GM18870 (cell line): ENCODE results near the gene ACSF2.
A peak's percentile ranks its signal among the peaks of the same experiment; 100 is the strongest.
"Not testable (repeated sequence)": the region's sequence is repeated elsewhere in the genome, so short reads cannot be mapped to it uniquely, and the experiment has no call there.

Source experiments
- ATAC-seq: cut with Tn5 transposase; IDR thresholded peaks from one replicate; pipeline ENCODE4 v1.9.1; 2021; ENCODE audit warnings: moderate library complexity; ENCODE audit not compliant: unreplicated experiment

ACSF2 gene

GRCh38 chr17:50475775-50476544 is 49.9 kb downstream of the ACSF2 start:
- ATAC-seq = not testable (repeated sequence)

DNA sequence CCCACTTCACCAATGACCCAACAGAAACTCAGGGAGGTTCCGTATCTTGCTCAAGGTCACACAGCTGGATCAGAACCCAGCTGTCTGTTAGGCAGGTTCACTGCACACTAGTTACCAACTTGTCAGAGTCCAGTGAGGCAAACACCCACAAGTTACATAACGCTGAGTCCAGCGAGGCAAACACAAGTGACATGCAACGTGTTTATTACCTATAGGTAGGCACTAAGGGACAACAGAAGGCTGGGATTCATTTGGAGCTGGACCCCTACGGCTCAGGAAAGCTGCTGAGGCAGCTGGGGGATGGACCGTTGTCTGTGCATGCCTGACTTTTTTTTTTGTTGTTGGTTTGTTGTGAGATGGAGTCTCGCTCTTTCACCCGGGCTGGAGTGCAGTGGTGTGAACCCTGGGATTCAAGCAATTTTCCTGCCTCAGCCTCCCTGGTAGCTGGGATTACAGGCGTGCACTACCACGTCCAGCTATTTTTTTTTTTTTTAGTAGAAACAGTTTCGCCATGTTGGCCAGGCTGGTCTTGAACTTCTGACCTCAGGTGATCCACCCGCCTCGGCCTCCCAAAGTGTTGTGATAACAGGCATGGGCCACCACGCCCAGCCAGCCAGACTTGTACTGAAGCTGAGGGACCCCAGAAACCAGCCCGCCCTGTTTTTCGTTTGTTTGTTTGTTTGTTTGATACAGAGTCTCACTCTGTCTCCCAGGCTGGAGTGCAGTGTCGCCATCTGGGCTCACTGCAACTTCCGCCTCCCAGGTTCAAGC is 50.7 kb downstream of the ACSF2 start:
- no peak for ATAC-seq

GRCh38 chr17:50477976-50478375 is 52.0 kb downstream of the ACSF2 start:
- ATAC-seq = no peak

DNA sequence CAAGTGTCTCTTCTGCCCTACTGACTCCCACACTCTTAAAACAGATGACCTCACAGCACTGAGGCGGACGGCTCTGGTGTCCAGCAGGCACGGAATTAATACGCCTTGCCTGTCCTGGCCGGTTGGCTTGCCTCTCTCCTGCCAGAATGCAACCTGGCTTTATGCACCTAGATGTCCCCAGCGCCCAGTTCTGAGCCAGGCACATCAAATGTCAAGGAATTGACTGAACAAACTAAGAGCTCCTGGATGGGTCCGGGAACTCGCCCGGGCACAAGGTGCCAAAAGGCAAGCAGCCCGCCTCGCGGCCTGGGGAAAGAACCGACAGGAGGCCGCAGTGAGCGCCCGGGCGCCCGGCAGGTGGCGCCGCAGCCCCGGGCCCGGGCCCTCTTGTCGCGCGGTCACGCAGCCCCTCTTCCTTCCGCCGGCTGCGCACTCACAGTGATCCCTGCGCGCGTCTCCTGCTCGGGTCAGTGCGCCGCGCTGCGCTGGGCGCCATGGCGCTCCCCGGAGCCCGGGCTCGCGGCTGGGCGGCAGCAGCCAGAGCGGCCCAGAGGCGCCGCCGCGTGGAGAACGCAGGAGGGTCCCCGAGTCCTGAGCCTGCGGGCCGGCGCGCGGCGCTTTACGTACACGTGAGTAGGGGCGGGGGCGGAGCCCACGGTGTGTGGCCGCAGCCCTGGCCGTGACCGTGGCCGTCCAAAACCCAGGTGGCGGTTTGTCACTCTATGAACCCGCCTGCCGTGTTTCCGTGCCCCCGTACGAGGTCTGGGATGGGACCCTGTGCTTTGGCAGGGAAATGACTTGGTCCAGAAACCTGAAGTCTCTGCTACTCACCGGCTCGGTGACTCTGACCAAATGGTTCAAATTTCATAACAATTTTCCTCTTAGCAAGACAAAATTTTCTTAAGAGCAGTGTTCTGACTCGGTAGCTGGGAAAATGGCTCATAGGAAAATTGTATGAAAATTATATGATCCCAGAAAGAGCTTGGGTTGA is 52.7 kb downstream of the ACSF2 start, which contains the start of gene RSAD1:
Gene RSAD1, plus strand, starts transcription at position 470 of the 991 bp plus-strand sequence. Its CDS starts 25 bp downstream, at position 495.
- ATAC-seq = peak; percentile 53

- no peak for ATAC-seq
Measured at GRCh38 chr17:50479522-50480141, 53.6 kb downstream of the ACSF2 start.

- no peak for ATAC-seq
Measured at GRCh38 chr17:50480142-50480764, 54.2 kb downstream of the ACSF2 start.

DNA sequence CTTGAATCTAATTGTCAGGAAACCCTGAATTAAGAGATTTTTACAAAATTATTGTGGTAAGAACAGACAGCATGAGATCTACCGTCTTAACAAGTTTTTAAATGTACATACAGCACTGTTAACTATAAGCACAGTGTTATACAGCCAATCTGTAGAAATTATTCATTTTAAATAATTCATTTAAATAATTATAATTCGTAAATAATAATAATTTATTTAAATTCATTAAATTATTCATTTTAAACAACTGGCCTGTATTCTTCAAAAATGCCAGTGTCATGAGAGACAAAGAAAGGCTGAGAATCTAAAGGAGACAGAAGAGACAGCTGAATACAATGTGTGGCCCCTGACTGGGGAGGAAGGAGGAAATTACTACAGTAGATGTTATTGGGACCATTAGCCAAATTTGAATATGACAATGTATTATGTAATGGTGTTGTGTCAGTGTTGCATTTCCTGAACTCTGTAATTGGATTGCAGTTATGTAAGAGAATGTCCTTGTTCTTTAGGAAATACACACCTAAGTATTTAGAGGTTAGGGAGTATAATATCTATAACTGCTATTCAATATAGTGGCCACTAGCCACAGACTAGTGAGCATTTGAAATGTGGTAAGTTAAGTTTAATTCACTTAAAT is 55.0 kb downstream of the ACSF2 start:
- ATAC-seq = no peak

DNA sequence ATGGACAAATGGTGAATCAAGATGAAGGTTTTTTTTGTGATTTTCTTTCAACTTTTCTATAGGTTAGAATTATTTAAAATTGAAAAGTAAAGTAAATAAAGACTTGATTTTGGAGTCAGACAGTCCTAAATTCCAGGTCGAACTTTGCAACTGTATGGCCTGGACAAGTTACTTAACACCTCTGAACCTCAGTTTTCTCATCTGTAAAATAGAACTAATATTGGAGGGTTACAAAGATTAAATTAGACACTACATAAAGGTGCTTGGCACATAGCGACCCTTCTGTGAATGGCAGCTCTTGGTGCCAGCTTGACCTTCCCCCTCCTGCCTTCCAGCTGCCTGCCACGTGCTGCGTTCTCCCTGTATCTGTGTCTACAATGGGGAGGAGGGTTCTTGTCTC is 55.6 kb downstream of the ACSF2 start:
- ATAC-seq = no peak

DNA sequence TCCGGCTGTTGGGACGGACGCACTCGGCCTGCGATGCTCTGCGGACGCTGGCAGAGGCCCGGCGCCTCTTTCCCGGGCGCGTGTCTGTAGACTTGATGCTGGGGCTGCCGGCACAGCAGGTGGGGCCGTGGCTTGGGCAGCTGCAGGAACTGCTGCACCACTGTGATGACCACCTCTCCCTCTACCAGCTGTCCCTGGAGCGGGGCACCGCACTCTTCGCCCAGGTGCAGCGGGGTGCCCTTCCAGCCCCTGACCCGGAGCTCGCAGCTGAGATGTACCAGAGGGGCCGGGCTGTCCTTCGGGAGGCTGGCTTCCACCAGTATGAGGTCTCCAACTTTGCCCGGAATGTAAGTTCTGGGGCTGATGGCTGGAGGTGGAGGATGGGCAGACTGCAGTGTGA is 56.1 kb downstream of the ACSF2 start:
- ATAC-seq = no peak

GRCh38 chr17:50482516-50482915 is 56.5 kb downstream of the ACSF2 start:
- ATAC-seq = peak; percentile 43

- ATAC-seq = no peak
Measured at GRCh38 chr17:50483266-50483665, 57.2 kb downstream of the ACSF2 start.

GRCh38 chr17:50484386-50485155 is 58.6 kb downstream of the ACSF2 start:
- ATAC-seq = no peak

DNA sequence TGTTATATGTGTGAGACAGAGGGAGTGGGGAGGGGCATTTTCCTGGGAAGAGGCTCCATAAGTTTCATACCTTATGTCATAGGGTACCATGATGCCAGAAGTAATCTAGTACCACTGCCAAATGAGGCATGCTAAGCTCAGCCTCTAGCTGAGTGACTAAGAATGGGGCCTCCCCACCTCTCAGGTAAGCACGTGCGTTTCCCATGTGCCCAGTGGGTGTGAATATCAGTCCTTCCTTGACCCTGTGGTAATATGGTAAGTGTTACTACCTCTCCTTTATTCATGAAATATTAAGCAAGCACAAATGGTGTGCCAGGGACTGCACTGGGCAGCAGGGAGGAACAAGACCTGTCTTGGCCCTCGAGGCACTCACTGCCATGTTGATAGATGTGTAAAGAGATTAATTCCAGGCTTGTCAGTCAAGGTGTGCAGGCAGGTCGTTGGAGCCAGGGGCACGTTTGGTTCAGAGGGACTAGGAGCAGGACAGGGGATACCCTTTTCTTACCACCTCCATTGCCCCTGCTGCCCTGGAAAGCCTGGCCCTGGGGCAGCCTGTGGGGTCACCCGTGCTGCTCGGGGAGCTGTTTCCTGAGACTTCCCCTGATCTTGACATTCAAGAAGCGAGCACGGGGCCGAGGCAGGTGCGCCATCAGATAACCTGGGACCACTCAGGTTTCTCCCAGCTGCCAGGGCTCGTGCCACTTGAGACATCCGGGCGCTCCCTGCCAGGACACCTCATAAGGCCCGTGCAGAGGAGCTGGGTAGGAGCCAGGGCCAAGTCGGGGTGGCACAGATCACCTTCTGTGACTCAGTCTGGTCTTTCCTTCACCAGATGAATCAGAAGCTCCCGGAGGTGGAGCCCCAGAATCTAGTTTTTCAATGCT is 61.4 kb downstream of the ACSF2 start:
- ATAC-seq = no peak

DNA sequence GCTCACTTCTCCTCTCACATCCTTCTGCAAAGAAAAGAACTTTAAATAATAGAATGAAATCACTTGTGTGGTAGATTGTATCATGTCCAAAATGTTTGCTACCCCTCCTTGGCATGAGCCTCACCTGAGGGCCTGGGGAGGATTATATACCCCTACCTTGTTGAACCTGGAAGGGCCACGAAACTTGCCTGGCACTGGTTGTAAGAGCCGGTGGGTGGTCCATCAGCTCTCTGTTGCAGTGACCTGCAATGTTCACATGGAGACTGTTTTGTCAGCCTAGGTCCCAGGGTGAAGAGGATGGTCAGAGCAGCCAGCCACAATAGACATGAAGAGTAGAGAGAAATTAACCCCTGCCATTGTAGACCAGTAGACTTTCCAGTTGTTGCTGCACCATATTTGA is 62.9 kb downstream of the ACSF2 start:
- no peak for ATAC-seq

DNA sequence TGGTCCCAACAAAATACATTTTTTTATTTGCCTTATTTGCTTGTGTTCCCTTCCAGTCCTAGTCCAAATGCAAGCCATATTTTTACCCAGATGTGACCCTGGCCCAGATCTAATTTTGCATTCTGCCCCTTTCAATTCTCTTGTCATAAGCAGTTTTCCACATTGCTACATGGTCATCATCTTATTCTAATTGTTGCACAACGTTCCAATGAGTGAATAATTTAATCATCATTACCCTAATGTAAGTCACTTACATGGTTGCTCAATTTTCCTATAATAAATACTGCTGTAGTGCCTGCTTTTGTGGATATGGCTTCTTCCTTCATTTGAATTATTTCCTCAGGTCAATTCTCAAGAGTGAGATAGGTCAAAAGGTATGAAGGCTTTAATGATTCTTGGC is 65.5 kb downstream of the ACSF2 start:
- ATAC-seq = no peak

GRCh38 chr17:50492214-50492613 is 66.2 kb downstream of the ACSF2 start:
- ATAC-seq = no peak

DNA sequence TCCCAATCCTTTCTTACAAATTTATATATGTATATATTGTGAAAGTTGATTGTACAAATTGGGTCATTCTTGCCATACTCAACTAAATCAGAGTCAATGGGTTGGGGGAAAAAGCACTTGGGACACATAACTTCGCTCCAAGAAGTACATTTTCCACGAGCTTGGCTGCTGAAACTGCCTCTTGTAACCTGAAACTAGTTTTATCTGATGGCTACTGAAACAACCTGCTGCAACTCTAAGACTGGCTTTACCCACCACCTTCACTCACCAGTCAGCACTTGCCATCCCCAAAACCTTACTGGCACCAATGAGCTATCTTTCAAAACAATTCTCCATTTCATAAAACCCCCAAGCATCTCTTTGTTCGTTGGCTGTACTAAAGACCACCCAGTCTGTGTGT is 67.7 kb downstream of the ACSF2 start:
- no peak for ATAC-seq
